8988T (cell line): ENCODE measurements around the gene CYLD.

Source experiments
- DNase-seq: peaks from one replicate; pipeline ENCODE4 v3.0.0; 2011

Gene CYLD

DNA sequence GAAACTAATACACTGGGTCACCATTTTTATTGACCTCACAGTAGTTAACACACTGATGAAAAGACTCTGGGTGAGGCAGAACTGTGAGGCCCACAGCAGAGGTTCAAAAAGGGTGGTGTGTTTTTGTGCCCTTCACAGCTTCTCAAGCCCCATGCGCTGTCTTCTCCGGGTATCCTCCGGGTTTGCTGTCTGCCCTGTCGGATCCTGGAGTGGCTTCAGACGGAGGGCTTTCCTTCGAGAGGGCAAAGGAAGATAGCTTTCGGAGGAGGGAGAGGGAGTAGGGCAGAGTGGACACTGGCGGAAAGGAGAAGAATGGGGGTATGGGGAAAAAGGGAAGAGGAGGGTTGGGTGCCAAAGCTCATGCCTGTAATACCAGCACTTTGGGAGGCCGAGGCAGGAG, 80.8 kb downstream of the CYLD start:
- no peak for DNase-seq

DNA sequence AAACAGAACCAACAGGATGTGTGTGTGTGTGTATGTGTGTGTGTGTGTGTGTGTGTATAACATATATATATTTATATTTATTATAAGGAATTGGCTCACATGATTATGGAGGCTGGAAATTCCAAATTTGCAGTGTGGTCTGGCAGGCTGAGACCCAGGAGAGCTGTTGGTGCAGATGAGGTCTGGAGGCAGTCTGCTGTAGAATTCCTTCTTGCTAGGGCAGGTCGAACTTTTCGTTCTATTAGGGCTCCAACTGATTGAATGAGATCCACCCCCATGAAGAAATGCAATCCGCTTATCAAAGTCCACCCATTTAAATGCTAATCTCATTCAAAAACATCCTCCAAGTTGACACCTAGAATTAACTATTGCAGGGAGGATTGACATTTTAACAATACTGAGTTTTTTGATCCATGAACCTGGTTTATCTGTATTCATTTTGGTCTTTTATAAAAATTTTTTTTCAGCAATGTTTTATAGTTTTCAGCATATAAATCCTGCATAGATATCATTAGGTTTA, 85.0 kb downstream of the CYLD start:
- DNase-seq: no peak

- no peak for DNase-seq
Measured at GRCh38 chr16:50828164-50828702, 86.3 kb downstream of the CYLD start.

GRCh38 chr16:50830698-50831097, 88.8 kb downstream of the CYLD start:
- no peak for DNase-seq

- DNase-seq: no peak
Measured at GRCh38 chr16:50831751-50832150, 89.9 kb downstream of the CYLD start.

DNA sequence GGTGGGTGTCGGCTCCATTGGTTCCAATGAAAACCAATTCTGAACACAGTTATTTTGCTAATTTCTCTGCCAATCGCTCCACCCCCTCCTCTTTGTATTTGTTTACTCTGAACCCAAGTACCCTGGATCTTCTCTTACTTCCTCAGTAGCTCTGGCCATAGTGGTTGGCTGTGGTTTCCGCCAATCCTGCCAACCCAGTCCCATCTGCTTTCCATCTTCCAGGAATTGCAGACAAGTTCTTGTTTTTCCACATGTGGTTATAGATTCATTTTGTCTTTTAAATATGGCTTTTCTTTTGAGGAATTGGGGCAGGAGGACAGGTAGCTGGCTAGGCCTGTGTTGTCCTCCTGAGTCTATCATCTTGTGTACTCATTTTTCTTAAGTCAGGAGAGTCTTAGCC, 92.0 kb downstream of the CYLD start:
- DNase-seq: no peak

DNA sequence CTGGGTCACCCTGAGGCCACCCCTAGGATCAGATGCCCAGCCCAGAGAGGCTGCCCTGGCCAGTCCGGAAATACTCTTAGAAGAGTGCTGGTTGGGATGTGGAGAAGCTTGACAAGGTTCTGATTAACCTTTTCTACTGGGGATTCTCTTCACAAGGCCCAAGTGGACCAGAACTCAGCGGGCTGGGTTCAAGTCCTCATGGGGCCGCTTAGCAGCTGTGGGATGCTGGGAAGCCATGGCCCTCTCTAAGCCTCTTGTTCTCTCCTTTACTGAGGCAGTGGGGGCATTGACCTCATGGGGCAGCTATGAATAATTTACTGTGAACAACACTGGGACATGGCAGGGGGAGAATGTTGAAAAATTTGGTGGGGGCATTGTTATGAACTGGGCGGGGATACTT, 92.8 kb downstream of the CYLD start:
- no peak for DNase-seq

GRCh38 chr16:50835358-50836060, 93.6 kb downstream of the CYLD start:
- no peak for DNase-seq

GRCh38 chr16:50836121-50836621, 94.3 kb downstream of the CYLD start:
- no peak for DNase-seq

- DNase-seq: no peak
Measured at GRCh38 chr16:50837324-50837723, 95.4 kb downstream of the CYLD start.

GRCh38 chr16:50838165-50838564, 96.3 kb downstream of the CYLD start:
- DNase-seq: no peak

DNA sequence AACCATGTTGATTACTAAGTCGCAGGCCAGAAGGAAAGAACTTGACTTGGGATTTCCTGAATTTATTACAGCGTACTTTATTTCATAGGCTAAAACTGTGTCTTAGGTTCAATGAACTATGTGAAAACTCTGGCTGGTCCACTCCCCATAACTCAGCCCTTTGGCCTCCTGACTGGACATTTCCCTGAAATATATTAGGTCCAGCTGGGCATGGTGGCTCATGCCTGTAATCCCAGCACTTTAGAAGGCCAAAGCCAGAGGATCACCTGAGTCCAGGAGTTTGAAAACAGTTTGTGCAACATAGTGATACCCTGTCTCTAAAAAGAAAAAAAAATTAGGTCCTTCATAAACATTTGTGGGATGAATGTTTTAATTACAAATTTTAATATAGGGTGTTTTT, 97.0 kb downstream of the CYLD start:
- no peak for DNase-seq

GRCh38 chr16:50839356-50839755, 97.5 kb downstream of the CYLD start:
- DNase-seq: no peak

DNA sequence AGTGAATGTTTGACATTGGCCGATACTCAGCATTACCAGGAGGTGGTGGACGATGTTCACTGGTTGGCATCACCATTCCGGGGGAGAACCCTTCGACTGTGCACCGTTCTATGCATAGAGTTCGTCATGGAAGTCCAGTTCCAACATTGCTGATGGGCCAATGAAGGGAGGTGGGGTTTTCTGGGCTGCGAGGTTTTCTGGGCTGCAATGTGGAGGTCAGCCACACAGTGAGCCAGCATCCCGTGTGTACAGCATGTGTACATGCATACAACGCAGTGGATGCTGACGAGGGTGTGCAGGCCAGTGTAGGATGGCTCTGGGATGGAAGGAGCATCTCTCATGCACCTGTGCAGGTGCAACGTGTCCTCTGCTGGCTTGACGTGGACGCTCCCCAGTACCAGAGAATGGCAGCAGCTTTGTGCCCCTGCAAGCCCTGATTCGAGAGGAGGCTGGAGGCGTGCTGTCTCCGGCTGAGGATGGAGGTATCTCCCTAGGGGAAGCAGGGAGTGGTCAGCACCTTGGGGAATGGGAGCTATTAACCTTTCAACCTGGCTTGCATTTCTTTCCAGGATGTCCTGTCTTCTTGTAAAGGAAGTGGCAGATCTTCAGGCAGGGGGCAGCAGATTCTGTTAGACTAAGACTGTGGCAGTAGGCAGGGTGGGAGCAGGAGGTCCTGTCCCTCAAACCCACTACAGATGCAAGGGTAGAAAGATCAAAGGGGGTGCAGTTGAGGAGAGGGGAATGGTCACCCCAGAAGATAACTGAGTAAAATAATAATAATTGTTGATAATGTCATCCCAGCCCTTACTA, 98.2 kb downstream of the CYLD start:
- DNase-seq: no peak

- no peak for DNase-seq
Measured at GRCh38 chr16:50841081-50841886, 99.4 kb downstream of the CYLD start.

GRCh38 chr16:50842013-50842505, 100.2 kb downstream of the CYLD start:
- no peak for DNase-seq

DNA sequence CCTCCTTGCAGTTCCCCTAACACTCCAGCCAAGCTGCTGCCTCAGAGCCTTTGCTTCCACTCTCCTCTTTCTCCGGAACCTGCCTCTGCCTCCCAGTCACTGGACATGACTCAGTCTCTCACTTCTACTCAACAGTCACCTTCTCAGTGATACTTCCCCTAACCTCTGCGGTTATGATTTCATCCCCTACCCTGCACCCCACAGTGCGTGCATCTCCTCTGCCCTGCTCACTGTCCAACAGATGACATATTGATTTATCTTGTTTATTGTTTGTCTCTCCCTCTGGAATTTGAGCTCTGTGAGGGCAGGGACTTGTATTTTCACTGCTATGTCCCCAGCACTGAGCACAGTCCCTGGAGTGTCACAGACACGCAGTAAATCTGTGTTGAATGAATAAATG, 100.7 kb downstream of the CYLD start:
- DNase-seq: no peak

GRCh38 chr16:50844840-50845239, 103.0 kb downstream of the CYLD start:
- no peak for DNase-seq

- no peak for DNase-seq
Measured at GRCh38 chr16:50845296-50845695, 103.4 kb downstream of the CYLD start.

DNA sequence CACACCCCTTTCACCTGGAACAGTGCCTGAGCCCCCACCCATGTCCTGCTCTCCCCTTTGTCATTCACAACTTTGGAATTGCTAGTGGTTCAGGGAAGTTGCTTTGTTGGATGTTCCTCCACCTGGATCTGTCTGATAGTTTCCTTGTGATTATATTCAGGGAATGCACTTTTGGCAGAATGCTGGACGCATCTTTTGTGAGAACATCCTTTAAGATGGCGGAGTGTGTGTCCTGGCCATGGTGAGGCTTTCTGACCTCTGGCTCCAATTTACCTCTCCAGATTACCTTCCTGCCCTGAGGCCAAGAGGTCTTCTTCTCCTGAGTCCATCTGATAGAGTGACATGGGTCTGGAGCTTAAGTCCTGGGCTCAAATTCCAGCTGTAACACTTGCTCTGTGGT, 104.6 kb downstream of the CYLD start:
- no peak for DNase-seq

GRCh38 chr16:50847166-50847565, 105.3 kb downstream of the CYLD start:
- DNase-seq: no peak

GRCh38 chr16:50848755-50849514, 107.0 kb downstream of the CYLD start:
- no peak for DNase-seq
